OCI-LY1 (cell line): ENCODE measurements around the gene MAGI2.

Source experiments
- H2AFZ ChIP-seq: fragments of 200-600 bp; sonication (generic), shearing (Covaris generic); 2 replicates; pipeline ENCODE4 v1.6.0; 2014; ENCODE audit warnings: antibody characterized with exemption, mild to moderate bottlenecking, low read length
- H3F3A ChIP-seq: fragments of 200-600 bp; sonication (generic), shearing (Covaris generic); 2 replicates; pipeline ENCODE4 v1.6.0; 2014; ENCODE audit warnings: mild to moderate bottlenecking, antibody characterized with exemption, low read length, moderate library complexity; ENCODE audit not compliant: insufficient read depth
- H3K27ac ChIP-seq: fragments of 200-600 bp; sonication (generic); 2 replicates; pipeline ENCODE4 v1.5.1; 2014; ENCODE audit warnings: low read length, mixed run types, mild to moderate bottlenecking, low read depth; ENCODE audit not compliant: poor library complexity, severe bottlenecking
- H3K27me3 ChIP-seq: fragments of 200-600 bp; sonication (generic); 2 replicates; pipeline ENCODE4 v1.6.0; 2014; ENCODE audit warnings: antibody characterized with exemption, mild to moderate bottlenecking, low read length, moderate library complexity; ENCODE audit not compliant: insufficient read depth
- H3K36me3 ChIP-seq: fragments of 200-600 bp; sonication (generic); 2 replicates; pipeline ENCODE4 v1.6.1; 2014; ENCODE audit warnings: mild to moderate bottlenecking, antibody characterized with exemption, low read length, moderate library complexity, mixed read lengths; ENCODE audit not compliant: insufficient read depth
- H3K4me1 ChIP-seq: fragments of 200-600 bp; sonication (generic); 2 replicates; pipeline ENCODE4 v1.5.1; 2014; ENCODE audit warnings: mild to moderate bottlenecking, low read length, moderate library complexity; ENCODE audit not compliant: insufficient read depth, severe bottlenecking
- H3K4me2 ChIP-seq: fragments of 200-600 bp; sonication (generic), shearing (Covaris generic); 2 replicates; pipeline ENCODE4 v1.6.1; 2014; ENCODE audit warnings: low read length
- H3K4me3 ChIP-seq: fragments of 200-600 bp; sonication (generic); 2 replicates; pipeline ENCODE4 v1.5.1; 2014; ENCODE audit warnings: low read length, low read depth, mild to moderate bottlenecking, mixed read lengths; ENCODE audit not compliant: poor library complexity, severe bottlenecking
- H3K79me2 ChIP-seq: fragments of 200-600 bp; shearing (Covaris generic); 2 replicates; pipeline ENCODE4 v1.6.1; 2016; ENCODE audit warnings: mixed run types, low read length, mixed read lengths; ENCODE audit not compliant: insufficient read depth
- H3K9ac ChIP-seq: fragments of 200-600 bp; sonication (generic), shearing (Covaris generic); 2 replicates; pipeline ENCODE4 v1.6.1; 2014; ENCODE audit warnings: mild to moderate bottlenecking, low read length, mixed read lengths
- H3K9me2 ChIP-seq: fragments of 200-600 bp; sonication (generic), shearing (Covaris generic); 2 replicates; pipeline ENCODE4 v1.6.1; 2014; ENCODE audit warnings: low read depth, mild to moderate bottlenecking, low read length, mixed read lengths
- H3K9me3 ChIP-seq: fragments of 200-600 bp; shearing (Covaris generic); 2 replicates; pipeline ENCODE4 v1.6.1; 2014; ENCODE audit warnings: low read length, mixed read lengths
- H4K20me1 ChIP-seq: fragments of 200-600 bp; sonication (generic), shearing (Covaris generic); 2 replicates; pipeline ENCODE4 v1.6.0; 2016; ENCODE audit warnings: mild to moderate bottlenecking, low read length; ENCODE audit not compliant: insufficient read depth
- EZH2 ChIP-seq: fragments of 200-600 bp; sonication (generic), shearing (Covaris generic); IDR thresholded peaks from 2 replicates; pipeline ENCODE4 v1.8.0; 2017; ENCODE audit warnings: borderline replicate concordance, mixed run types, mild to moderate bottlenecking, antibody characterized with exemption, low read length, moderate library complexity, mixed read lengths
- TF ChIP-seq, protein P1 (sequence below): fragments of 200-600 bp; sonication (generic), shearing (Covaris generic); IDR thresholded peaks from 2 replicates; pipeline ENCODE4 v1.5.1; 2017; ENCODE audit warnings: mild to moderate bottlenecking, antibody characterized with exemption, low read length, moderate library complexity, mixed read lengths

Gene MAGI2

DNA sequence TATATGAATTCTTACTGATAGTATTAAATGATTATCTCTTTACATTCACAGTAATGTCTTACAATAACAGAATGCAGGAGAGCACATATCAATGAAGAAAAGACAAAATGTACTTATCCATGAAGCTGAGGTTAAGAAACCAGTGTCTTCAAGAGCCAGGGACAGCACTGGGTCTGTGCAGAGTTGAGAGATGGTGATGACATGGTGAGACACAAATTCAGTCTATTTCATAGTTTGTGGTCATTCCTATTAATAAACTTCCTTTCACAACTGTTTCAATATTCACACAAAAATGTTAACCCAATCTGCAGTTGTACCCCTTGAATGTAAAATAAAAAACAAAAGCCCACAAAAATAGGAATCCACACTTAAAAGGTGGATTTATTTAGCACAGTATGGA is 5.3 kb upstream of the MAGI2 start:
- TF ChIP-seq, protein P1, sequence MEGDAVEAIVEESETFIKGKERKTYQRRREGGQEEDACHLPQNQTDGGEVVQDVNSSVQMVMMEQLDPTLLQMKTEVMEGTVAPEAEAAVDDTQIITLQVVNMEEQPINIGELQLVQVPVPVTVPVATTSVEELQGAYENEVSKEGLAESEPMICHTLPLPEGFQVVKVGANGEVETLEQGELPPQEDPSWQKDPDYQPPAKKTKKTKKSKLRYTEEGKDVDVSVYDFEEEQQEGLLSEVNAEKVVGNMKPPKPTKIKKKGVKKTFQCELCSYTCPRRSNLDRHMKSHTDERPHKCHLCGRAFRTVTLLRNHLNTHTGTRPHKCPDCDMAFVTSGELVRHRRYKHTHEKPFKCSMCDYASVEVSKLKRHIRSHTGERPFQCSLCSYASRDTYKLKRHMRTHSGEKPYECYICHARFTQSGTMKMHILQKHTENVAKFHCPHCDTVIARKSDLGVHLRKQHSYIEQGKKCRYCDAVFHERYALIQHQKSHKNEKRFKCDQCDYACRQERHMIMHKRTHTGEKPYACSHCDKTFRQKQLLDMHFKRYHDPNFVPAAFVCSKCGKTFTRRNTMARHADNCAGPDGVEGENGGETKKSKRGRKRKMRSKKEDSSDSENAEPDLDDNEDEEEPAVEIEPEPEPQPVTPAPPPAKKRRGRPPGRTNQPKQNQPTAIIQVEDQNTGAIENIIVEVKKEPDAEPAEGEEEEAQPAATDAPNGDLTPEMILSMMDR = no peak
- TF ChIP-seq EZH2 = no peak
- Histone ChIP-seq H3K79me2 (no peaks in the 10 kb centered on the region), H3K9ac (no peak overlapping the region), H3K4me3 (no peak overlapping the region), H3K36me3 (no peaks in the 10 kb centered on the region), H4K20me1 (no peaks in the 10 kb centered on the region), H3K27ac (no peak overlapping the region), H3K9me3 (no peaks in the 10 kb centered on the region), H2AFZ (no peak overlapping the region), H3K9me2 (no peaks in the 10 kb centered on the region), H3F3A (no peaks in the 10 kb centered on the region), H3K4me1 (no peaks in the 10 kb centered on the region), H3K27me3 (no peaks in the 10 kb centered on the region), H3K4me2 (no peak overlapping the region)

- no peaks in the 10 kb centered on the region for H3K79me2 ChIP-seq
- TF ChIP-seq EZH2 = no peak
- TF ChIP-seq, protein P1 = no peak
- H3K27me3 ChIP-seq = no peaks in the 10 kb centered on the region
- H4K20me1 ChIP-seq = no peaks in the 10 kb centered on the region
- H3K4me3 ChIP-seq = no peak overlapping the region
- H3K36me3 ChIP-seq = no peaks in the 10 kb centered on the region
- no peaks in the 10 kb centered on the region for H3K4me1 ChIP-seq
- no peak overlapping the region for H3K27ac ChIP-seq
- H3F3A ChIP-seq = no peaks in the 10 kb centered on the region
- no peak overlapping the region for H3K9ac ChIP-seq
- H2AFZ ChIP-seq = no peak overlapping the region
- no peaks in the 10 kb centered on the region for H3K9me2 ChIP-seq
- no peak overlapping the region for H3K4me2 ChIP-seq
- H3K9me3 ChIP-seq = no peaks in the 10 kb centered on the region
Observed at GRCh38 chr7:79455173-79455790, 1.8 kb upstream of the MAGI2 start.

GRCh38 chr7:79454361-79454960 is 994 bp upstream of the MAGI2 start:
- no peaks in the 10 kb centered on the region for H4K20me1 ChIP-seq
- TF ChIP-seq, protein P1 = no peak
- no peak for TF ChIP-seq EZH2
- no peak overlapping the region for H2AFZ ChIP-seq
- no peak overlapping the region for H3K4me3 ChIP-seq
- H3K27ac ChIP-seq = no peak overlapping the region
- no peaks in the 10 kb centered on the region for H3F3A ChIP-seq
- no peaks in the 10 kb centered on the region for H3K79me2 ChIP-seq
- H3K9ac ChIP-seq = no peak overlapping the region
- H3K9me3 ChIP-seq = no peaks in the 10 kb centered on the region
- H3K9me2 ChIP-seq = no peaks in the 10 kb centered on the region
- H3K27me3 ChIP-seq = no peaks in the 10 kb centered on the region
- no peak overlapping the region for H3K4me2 ChIP-seq
- H3K36me3 ChIP-seq = no peaks in the 10 kb centered on the region
- H3K4me1 ChIP-seq = no peaks in the 10 kb centered on the region
